Endothelial cell of umbilical vein (primary cell): ENCODE measurements around the gene CATSPERD. TPM values are rescaled to one million over a fixed set of nuclear protein-coding genes. Genes with fewer than 3 reads are reported as not detected.

Experiments used
- BruUV-seq: library from RNA; stranded (reverse); fragments of 400-500 nt; replicated peaks from 2 replicates; lab custom pipeline; 2021; lab: Mats Ljungman, UMichigan
- CTCF ChIA-PET: fragments of 300-600, 350-600 bp; sonication (Branson Sonifier 250); formaldehyde crosslinking; loops from one replicate; lab custom pipeline; 2021; ENCODE audit warnings: antibody characterized with exemption, inconsistent platforms; lab: Charles Lee
- POLR2A ChIA-PET: fragments of 300-600, 350-600 bp; sonication (Branson Sonifier 250); formaldehyde crosslinking; loops from one replicate; lab custom pipeline; 2021; ENCODE audit warnings: antibody characterized with exemption, inconsistent platforms; lab: Charles Lee
- DNase-seq: peaks from one replicate; pipeline ENCODE4 v3.0.0-alpha.2; 2011; ENCODE audit warnings: low read depth, low spot score
- FAIRE-seq: peaks from 2 replicates; lab custom pipeline; 2011; peaks lifted over from hg19 to GRCh38; lab: Jason Lieb, UNC
- H2AFZ ChIP-seq: 2 replicates; pipeline ENCODE4 v1.6.0; 2012; ENCODE audit warnings: low read depth, low read length, control low read depth, inconsistent platforms
- H3K27ac ChIP-seq: 2 replicates; pipeline ENCODE4 v1.5.1; 2011; ENCODE audit warnings: low read depth, mild to moderate bottlenecking, control low read depth, low read length, moderate library complexity; ENCODE audit not compliant: insufficient read depth
- H3K27me3 ChIP-seq, 2 experiments: 2 replicates each; pipeline versions ENCODE4 v1.6.0 to v1.6.1; 2011; ENCODE audit warnings: low read length in 2 of 2, mixed read lengths in 1 of 2; ENCODE audit not compliant: control insufficient read depth in 2 of 2, insufficient read depth in 2 of 2
- H3K36me3 ChIP-seq, 2 experiments: 2 replicates in 1 of 2; 3 replicates in 1 of 2; pipeline ENCODE4 v1.5.1; 2011; ENCODE audit warnings: low read length in 2 of 2, mild to moderate bottlenecking in 1 of 2, moderate library complexity in 1 of 2; ENCODE audit not compliant: control insufficient read depth in 2 of 2, insufficient read depth in 2 of 2; ENCODE audit errors: extremely low read depth in 1 of 2
- H3K4me1 ChIP-seq: 3 replicates; pipeline ENCODE4 v1.5.1; 2011; ENCODE audit warnings: mild to moderate bottlenecking, low read length; ENCODE audit not compliant: control insufficient read depth, insufficient read depth; ENCODE audit errors: extremely low read depth
- H3K4me2 ChIP-seq: 2 replicates; pipeline ENCODE4 v1.6.1; 2011; ENCODE audit warnings: low read length, control low read depth, mixed read lengths; ENCODE audit not compliant: insufficient read depth
- H3K4me3 ChIP-seq, 3 experiments: fragments of 200-600 bp in 1 of 3; sonication (generic), shearing (Covaris generic) in 1 of 3; replicated peaks in 1 of 3; 2 replicates each; pipeline ENCODE4 v1.5.1; 2011 to 2016; ENCODE audit warnings: control low read depth in 3 of 3, low read length in 3 of 3, mild to moderate bottlenecking in 2 of 3, inconsistent platforms in 1 of 3, low read depth in 1 of 3, moderate library complexity in 1 of 3; ENCODE audit not compliant: insufficient read depth in 1 of 3
- H3K79me2 ChIP-seq: 2 replicates; pipeline ENCODE4 v1.6.0; 2012; ENCODE audit warnings: low read length, inconsistent platforms; ENCODE audit not compliant: control insufficient read depth, insufficient read depth
- H3K9ac ChIP-seq: replicated peaks from 2 replicates; pipeline ENCODE3; 2011; ENCODE audit warnings: low read length, control low read depth; ENCODE audit not compliant: insufficient read depth; ENCODE audit errors: extremely low read depth
- H3K9me1 ChIP-seq: replicated peaks from 3 replicates; pipeline ENCODE4 v1.6.0; 2011; ENCODE audit warnings: mild to moderate bottlenecking, low read length; ENCODE audit not compliant: control insufficient read depth, insufficient read depth; ENCODE audit errors: extremely low read depth
- H3K9me3 ChIP-seq: replicated peaks from 2 replicates; pipeline ENCODE4 v1.5.1; 2012; ENCODE audit warnings: low read length, inconsistent platforms; ENCODE audit not compliant: control insufficient read depth, insufficient read depth
- H4K20me1 ChIP-seq: replicated peaks from 2 replicates; pipeline ENCODE3; 2011; ENCODE audit warnings: mild to moderate bottlenecking, low read length; ENCODE audit not compliant: control insufficient read depth, insufficient read depth; ENCODE audit errors: extremely low read depth
- CTCF ChIP-seq, 2 donors: IDR thresholded peaks; 1 replicate in 1 of 2; 2 replicates in 1 of 2; pipeline ENCODE4 v1.5.1; 2011; ENCODE audit warnings: low read length in 2 of 2, mild to moderate bottlenecking in 2 of 2, moderate library complexity in 2 of 2, control low read depth in 1 of 2, inconsistent platforms in 1 of 2, low read depth in 1 of 2; ENCODE audit not compliant: insufficient read depth in 1 of 2; ENCODE audit errors: extremely low read depth in 1 of 2
- EZH2 ChIP-seq: IDR thresholded peaks from 2 replicates; pipeline ENCODE4 v1.6.1; 2012; ENCODE audit warnings: borderline replicate concordance, low read depth, mild to moderate bottlenecking, moderate library complexity, low read length, inconsistent platforms; ENCODE audit not compliant: severe bottlenecking
- FOS ChIP-seq: IDR thresholded peaks from 2 replicates; pipeline ENCODE4 v1.6.1; 2011; ENCODE audit warnings: mild to moderate bottlenecking, low read length, moderate library complexity, borderline replicate concordance; ENCODE audit not compliant: insufficient read depth
- GATA2 ChIP-seq: IDR thresholded peaks from 2 replicates; pipeline ENCODE4 v1.7.0; 2011; ENCODE audit warnings: low read depth, mild to moderate bottlenecking, moderate library complexity, mixed read lengths, low read length; ENCODE audit not compliant: insufficient read length, insufficient read depth
- JUN ChIP-seq: IDR thresholded peaks from 2 replicates; pipeline ENCODE4 v1.6.1; 2011; ENCODE audit warnings: borderline replicate concordance, low read depth; ENCODE audit not compliant: insufficient read length, insufficient read depth
- MAX ChIP-seq: IDR thresholded peaks from 2 replicates; pipeline ENCODE4 v1.6.1; 2011; ENCODE audit not compliant: insufficient read depth, insufficient read length
- MYC ChIP-seq: IDR thresholded peaks from one replicate; pipeline ENCODE4 v1.6.1; 2011; ENCODE audit warnings: mild to moderate bottlenecking, low read depth, low read length
- POLR2A ChIP-seq: IDR thresholded peaks from 2 replicates; pipeline ENCODE4 v1.6.1; 2012; ENCODE audit warnings: low read depth, mild to moderate bottlenecking, control low read depth, low read length
- POLR2AphosphoS5 ChIP-seq: IDR thresholded peaks from 2 replicates; pipeline ENCODE4 v1.6.1; 2012; ENCODE audit warnings: low read depth, mild to moderate bottlenecking, control low read depth, low read length, moderate library complexity; ENCODE audit not compliant: insufficient read depth
- dilution Hi-C: fragments of 300-500 bp; cut with MboI; formaldehyde crosslinking; loops from one replicate; pipeline ENCODE4 v1.15.0; 2019; ENCODE audit warnings: low sequenced_read_pairs; ENCODE audit not compliant: extremely low pct_ligation_motif_present
- intact Hi-C: fragments of 100-400 bp; cut with micrococcal nuclease; formaldehyde crosslinking; loops from one replicate; pipeline ENCODE4 v1.10.0; 2022
- polyA plus RNA-seq, 4 experiments: library from polyadenylated mRNA; depleted of rRNA in 3 of 4; stranded (reverse) in 3 of 4; unstranded in 1 of 4; fragments of >200 nt; gene quantifications; 2 replicates each; pipeline versions ENCODE4 v1.2.1 to v1.2.3, GENCODE V29; 2011 to 2012; ENCODE audit warnings: missing spikeins in 1 of 4
- total RNA-seq: library from RNA; stranded (reverse); gene quantifications from 2 replicates; pipeline ENCODE4 v1.2.3, GENCODE V29; 2021

CATSPERD gene
- total and polyA plus RNA-seq, 2 donors (not counting 3 experiments of a cell fraction or from before 2014, with no cell fraction given) = not detected

GRCh38 chr19:5800361-5801270 is 80.2 kb downstream of the CATSPERD start:
- CTCF ChIA-PET = interaction anchor here (0.6 kb wide), 1 partner anchor 9 kb away, joined by 3 read pairs; the partner anchor contains the start of gene DUS3L
- dilution Hi-C loops = no loop called here
- TF ChIP-seq POLR2A = no peak
- no peak for TF ChIP-seq MAX
- no peak for TF ChIP-seq CTCF (IDR thresholded peaks at IDR 0.05; ENCODE audit: extremely low read depth in 1 of 2, insufficient read depth in 1 of 2, low read depth in 1 of 2, low read length in 2 of 2)
- no peak for TF ChIP-seq JUN
- no peak for TF ChIP-seq MYC
- TF ChIP-seq GATA2 = no peak
- TF ChIP-seq POLR2AphosphoS5 = no peak
- TF ChIP-seq FOS = no peak
- TF ChIP-seq EZH2 = no peak

More at GRCh38 chr19:5800361-5801270, 80.2 kb downstream of the CATSPERD start:
- no peaks in the 10 kb centered on the region for H3K9me3 ChIP-seq
- no peak for DNase-seq
- no peak overlapping the region for H3K27ac ChIP-seq
- H3K79me2 ChIP-seq = no peaks in the 10 kb centered on the region
- no TSS peak for BruUV-seq
- H3K36me3 ChIP-seq = no peaks in the 10 kb centered on the region
- no peak overlapping the region for H3K9ac ChIP-seq
- peaks cover 5% of the 10 kb centered on the region for H3K4me1 ChIP-seq
- no peak for FAIRE-seq
- H3K9me1 ChIP-seq = peaks cover 2% of the 10 kb centered on the region
- H3K4me2 ChIP-seq = no peak overlapping the region
- H2AFZ ChIP-seq = no peak overlapping the region
- no peak overlapping the region for H3K4me3 ChIP-seq
- POLR2A ChIA-PET = no interaction called here
- H3K27me3 ChIP-seq = peaks cover 2 to 3% of the 10 kb centered on the region in 2 experiments
- intact Hi-C loops = loop anchor here (10.0 kb wide), 1 partner anchor 184 kb away; no protein-coding TSS in a partner anchor
- no peaks in the 10 kb centered on the region for H4K20me1 ChIP-seq
